D721Med (cell line): Measurements from ENCODE around the gene CTAGE9.

ENCODE experiments used
- DNase-seq: peaks from one replicate; pipeline ENCODE4 v3.0.0; 2011; ENCODE audit warnings: low spot score; ENCODE audit not compliant: insufficient read length
- FAIRE-seq: peaks from 2 replicates; lab custom pipeline; 2011; peaks lifted over from hg19 to GRCh38; lab: Jason Lieb, UNC
- TF ChIP-seq, protein P1 (sequence below): IDR thresholded peaks from 2 replicates; pipeline ENCODE4 v1.5.1; 2012; ENCODE audit warnings: mild to moderate bottlenecking, control low read depth; ENCODE audit not compliant: insufficient read depth; ENCODE audit errors: missing control alignments

Gene CTAGE9

DNA sequence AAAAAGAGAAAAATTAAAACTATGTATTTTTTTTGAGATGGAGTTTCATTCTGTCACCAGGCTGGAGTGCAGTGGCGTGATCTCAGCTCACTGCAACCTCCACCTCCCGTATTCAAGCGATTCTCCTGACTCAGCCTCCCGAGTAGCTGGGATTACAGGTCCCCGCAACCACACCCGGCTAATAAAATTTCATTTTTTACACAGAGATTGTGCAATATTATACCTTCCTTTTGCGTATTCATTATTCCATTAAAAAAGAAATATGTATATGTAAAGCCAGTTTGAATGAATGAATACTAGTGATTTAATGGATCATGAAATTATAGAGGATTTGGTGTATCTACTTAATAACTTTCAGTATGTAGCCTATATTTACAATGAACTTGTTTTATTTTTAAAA, 38.2 kb upstream of the CTAGE9 start:
- TF ChIP-seq, protein P1, sequence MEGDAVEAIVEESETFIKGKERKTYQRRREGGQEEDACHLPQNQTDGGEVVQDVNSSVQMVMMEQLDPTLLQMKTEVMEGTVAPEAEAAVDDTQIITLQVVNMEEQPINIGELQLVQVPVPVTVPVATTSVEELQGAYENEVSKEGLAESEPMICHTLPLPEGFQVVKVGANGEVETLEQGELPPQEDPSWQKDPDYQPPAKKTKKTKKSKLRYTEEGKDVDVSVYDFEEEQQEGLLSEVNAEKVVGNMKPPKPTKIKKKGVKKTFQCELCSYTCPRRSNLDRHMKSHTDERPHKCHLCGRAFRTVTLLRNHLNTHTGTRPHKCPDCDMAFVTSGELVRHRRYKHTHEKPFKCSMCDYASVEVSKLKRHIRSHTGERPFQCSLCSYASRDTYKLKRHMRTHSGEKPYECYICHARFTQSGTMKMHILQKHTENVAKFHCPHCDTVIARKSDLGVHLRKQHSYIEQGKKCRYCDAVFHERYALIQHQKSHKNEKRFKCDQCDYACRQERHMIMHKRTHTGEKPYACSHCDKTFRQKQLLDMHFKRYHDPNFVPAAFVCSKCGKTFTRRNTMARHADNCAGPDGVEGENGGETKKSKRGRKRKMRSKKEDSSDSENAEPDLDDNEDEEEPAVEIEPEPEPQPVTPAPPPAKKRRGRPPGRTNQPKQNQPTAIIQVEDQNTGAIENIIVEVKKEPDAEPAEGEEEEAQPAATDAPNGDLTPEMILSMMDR = no peak
- DNase-seq = no peak
- FAIRE-seq = no peak

DNA sequence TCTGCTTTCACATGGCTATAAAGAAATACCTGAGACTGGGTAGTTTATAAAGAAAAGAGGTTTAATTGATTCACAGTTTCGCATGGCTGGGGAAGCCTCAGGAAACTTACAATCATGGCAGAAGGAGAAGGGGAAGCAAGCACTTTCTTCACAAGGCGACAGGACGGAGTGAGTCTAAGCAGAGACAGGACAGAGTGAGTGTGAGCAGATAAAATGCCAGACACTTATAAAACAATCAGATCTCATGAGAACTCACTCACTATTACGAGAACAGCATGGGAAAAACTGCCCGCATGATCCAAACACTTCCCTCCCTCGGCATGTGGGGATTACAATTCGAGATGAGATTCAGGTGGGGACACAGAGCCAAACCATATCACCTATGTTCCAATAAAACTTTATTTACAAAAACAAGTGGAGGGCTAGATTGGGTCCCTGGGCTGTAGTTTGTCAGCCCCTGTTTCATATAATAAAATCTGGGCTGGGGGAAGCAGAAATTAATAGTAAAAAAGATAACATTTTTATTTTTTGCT, 37.1 kb upstream of the CTAGE9 start:
- DNase-seq = no peak
- TF ChIP-seq, protein P1 = no peak
- FAIRE-seq = no peak

DNA sequence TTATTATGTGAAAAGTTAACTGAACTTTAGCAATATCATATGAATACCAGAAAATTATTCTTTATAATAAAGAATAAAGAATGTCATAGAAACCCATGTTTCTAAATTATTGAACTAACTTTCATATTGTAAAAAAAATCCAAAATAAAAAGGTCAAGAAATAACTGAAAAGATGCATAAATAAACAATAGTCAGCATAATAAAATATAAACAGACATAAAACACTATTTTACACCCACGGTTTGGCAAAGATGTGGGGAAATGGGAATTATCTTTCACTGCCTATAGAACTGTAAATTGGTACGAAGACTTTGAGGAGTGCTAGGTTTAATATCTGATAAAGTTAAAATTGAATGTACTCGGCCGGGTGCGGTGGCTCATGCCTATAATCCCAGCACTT, 34.7 kb upstream of the CTAGE9 start:
- no peak for DNase-seq
- TF ChIP-seq, protein P1 = no peak
- FAIRE-seq = no peak

GRCh38 chr6:131744432-131745287, 33.8 kb upstream of the CTAGE9 start:
- FAIRE-seq (no peak), DNase-seq (no peak)
- TF ChIP-seq, protein P1 = no peak

GRCh38 chr6:131741688-131742393, 31.0 kb upstream of the CTAGE9 start:
- TF ChIP-seq, protein P1 = no peak
- no peak for DNase-seq
- FAIRE-seq = no peak

DNA sequence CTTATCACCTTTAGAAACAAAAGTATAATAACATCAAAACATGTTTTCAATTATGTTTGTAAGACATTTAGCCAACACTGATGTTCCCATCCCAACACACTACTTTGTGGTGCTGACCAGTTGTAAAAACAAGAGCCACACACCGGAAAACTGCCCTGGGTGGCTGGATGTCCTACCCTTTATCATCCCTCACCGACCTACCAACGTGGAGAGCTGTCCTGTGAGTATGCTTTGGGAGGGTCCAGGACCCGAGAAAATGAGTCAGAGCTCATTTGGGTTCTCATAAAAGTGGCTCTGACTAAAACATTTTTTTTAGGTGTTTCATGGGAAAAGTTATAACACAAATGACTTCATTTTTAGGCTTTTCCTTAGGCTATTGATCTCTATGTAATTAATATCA, 29.3 kb upstream of the CTAGE9 start:
- TF ChIP-seq, protein P1 = no peak
- FAIRE-seq = no peak
- no peak for DNase-seq
